ENCODE measurements around the gene REV3L.

GRCh38 chr6:111258010-111258409, 225.0 kb downstream of the REV3L start:
- TF ChIP-seq, protein P1, sequence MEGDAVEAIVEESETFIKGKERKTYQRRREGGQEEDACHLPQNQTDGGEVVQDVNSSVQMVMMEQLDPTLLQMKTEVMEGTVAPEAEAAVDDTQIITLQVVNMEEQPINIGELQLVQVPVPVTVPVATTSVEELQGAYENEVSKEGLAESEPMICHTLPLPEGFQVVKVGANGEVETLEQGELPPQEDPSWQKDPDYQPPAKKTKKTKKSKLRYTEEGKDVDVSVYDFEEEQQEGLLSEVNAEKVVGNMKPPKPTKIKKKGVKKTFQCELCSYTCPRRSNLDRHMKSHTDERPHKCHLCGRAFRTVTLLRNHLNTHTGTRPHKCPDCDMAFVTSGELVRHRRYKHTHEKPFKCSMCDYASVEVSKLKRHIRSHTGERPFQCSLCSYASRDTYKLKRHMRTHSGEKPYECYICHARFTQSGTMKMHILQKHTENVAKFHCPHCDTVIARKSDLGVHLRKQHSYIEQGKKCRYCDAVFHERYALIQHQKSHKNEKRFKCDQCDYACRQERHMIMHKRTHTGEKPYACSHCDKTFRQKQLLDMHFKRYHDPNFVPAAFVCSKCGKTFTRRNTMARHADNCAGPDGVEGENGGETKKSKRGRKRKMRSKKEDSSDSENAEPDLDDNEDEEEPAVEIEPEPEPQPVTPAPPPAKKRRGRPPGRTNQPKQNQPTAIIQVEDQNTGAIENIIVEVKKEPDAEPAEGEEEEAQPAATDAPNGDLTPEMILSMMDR (IDR thresholded peaks at IDR 0.05 in 4 of 5, conservative IDR thresholded peaks at IDR 0.05 in 1 of 5), result no peak
- no peak for TF ChIP-seq POLR2A (IDR thresholded peaks at IDR 0.05)

Measured in gastrocnemius medialis (tissue), 4 donors.